ENCODE measurements around the gene ROR1. TPM values are rescaled to one million over a fixed set of nuclear protein-coding genes. Genes with fewer than 3 reads are reported as not detected.

The ROR1 gene
- total RNA-seq, 1 experiment from 2014 or later, result 33.8 TPM

DNA sequence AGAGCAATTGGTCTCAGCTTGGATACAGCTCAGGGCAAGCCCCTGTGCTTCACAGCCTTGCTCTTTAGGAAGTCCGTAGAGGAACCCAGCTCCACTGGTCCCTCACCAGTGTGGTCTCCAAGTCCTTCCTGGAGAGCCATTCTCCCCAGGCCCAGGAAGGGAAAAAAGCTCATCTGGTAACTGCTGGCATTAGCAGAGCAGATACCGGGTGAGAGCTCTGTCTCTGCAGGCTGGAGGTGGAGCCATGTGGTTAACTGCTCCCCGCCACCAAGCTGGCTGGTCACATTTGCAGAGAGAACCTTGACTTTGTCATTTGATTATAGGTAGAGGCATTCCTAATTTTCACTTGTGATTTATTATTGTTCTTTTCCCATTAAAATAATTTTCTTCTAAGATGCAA is 169.6 kb downstream of the ROR1 start:
- TF ChIP-seq, protein P1, sequence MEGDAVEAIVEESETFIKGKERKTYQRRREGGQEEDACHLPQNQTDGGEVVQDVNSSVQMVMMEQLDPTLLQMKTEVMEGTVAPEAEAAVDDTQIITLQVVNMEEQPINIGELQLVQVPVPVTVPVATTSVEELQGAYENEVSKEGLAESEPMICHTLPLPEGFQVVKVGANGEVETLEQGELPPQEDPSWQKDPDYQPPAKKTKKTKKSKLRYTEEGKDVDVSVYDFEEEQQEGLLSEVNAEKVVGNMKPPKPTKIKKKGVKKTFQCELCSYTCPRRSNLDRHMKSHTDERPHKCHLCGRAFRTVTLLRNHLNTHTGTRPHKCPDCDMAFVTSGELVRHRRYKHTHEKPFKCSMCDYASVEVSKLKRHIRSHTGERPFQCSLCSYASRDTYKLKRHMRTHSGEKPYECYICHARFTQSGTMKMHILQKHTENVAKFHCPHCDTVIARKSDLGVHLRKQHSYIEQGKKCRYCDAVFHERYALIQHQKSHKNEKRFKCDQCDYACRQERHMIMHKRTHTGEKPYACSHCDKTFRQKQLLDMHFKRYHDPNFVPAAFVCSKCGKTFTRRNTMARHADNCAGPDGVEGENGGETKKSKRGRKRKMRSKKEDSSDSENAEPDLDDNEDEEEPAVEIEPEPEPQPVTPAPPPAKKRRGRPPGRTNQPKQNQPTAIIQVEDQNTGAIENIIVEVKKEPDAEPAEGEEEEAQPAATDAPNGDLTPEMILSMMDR (IDR thresholded peaks at IDR 0.05; ENCODE audit: unreplicated experiment), result no peak
- BruUV-seq (replicated peaks), result no TSS peak
- H3K4me1 Mint-ChIP-seq (ENCODE audit: low read depth, unreplicated experiment), result no peaks in the 10 kb centered on the region
- CTCF ChIA-PET, result no interaction called here
- intact Hi-C loops (cut with micrococcal nuclease; ENCODE audit: unreplicated experiment), result no loop called here
- no peaks in the 10 kb centered on the region for H3K9me3 Mint-ChIP-seq (ENCODE audit: low read depth, unreplicated experiment)
- no peaks in the 10 kb centered on the region for H3K27me3 Mint-ChIP-seq (ENCODE audit: unreplicated experiment)
- no peak overlapping the region for H3K4me3 Mint-ChIP-seq (ENCODE audit: low read depth, unreplicated experiment)
- DNase-seq, result no peak
- H3K36me3 Mint-ChIP-seq (ENCODE audit: insufficient read depth, unreplicated experiment), result no peaks in the 10 kb centered on the region
- no peak overlapping the region for H3K27ac Mint-ChIP-seq (ENCODE audit: unreplicated experiment)

DNA sequence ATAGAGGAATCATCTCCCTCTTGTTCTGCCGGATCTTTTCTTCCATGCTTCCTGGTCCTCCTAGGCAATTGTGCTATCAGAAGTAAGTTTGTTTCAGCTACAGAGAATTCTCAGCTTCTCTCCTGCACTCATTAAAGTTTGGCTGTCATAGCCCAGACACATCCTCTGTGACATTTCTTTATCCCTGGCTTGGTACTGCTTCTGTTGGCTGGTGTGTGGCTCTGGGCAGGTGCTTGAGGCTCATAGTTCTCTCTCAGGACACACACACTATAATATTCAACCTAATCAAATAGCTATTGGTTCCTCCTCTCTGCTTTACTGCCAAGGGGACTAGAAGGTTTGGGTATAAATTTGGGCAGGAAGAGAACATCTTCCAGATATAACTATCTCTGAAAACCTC is 172.1 kb downstream of the ROR1 start:
- H3K9me3 Mint-ChIP-seq (ENCODE audit: low read depth, unreplicated experiment), result no peaks in the 10 kb centered on the region
- H3K36me3 Mint-ChIP-seq (ENCODE audit: insufficient read depth, unreplicated experiment), result no peaks in the 10 kb centered on the region
- H3K27ac Mint-ChIP-seq (ENCODE audit: unreplicated experiment), result no peak overlapping the region
- CTCF ChIA-PET, result no interaction called here
- H3K4me1 Mint-ChIP-seq (ENCODE audit: low read depth, unreplicated experiment), result no peaks in the 10 kb centered on the region
- H3K4me3 Mint-ChIP-seq (ENCODE audit: low read depth, unreplicated experiment), result no peak overlapping the region
- no peak for DNase-seq
- BruUV-seq (replicated peaks), result no TSS peak
- H3K27me3 Mint-ChIP-seq (ENCODE audit: unreplicated experiment), result no peaks in the 10 kb centered on the region
- intact Hi-C loops (cut with micrococcal nuclease; ENCODE audit: unreplicated experiment), result no loop called here
- TF ChIP-seq, protein P1 (IDR thresholded peaks at IDR 0.05; ENCODE audit: unreplicated experiment), result no peak

DNA sequence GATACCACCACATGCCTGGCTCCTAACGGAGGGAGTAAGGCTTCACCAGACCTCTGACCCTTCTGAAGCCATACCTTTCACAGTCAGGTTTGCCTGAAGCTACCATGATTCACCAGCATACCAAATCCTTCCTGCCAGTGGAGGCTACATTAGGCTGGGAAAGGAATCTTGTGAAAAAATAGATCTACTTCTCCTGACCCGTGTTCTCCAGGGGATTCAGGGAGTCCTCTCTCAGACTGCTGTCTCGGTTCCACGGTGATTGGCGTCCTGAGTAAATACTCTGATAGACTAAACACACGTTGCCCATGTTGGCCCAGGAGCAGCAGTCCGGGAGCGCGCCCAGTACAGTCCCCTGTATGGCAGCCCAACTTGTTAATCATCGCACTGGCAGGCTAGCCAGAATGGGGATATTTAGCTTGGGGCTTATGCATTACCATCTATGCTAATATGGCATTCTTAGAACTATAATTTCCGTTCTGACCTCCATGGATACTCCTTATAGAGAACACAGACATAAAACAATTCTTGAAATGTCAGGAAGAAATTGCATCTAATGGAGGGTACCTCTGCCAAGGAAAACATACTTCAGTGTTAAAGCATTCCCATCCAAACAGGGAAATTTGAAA is 173.2 kb downstream of the ROR1 start:
- no peak overlapping the region for H3K27ac Mint-ChIP-seq (ENCODE audit: unreplicated experiment)
- TF ChIP-seq, protein P1 (IDR thresholded peaks at IDR 0.05; ENCODE audit: unreplicated experiment), result no peak
- no peaks in the 10 kb centered on the region for H3K9me3 Mint-ChIP-seq (ENCODE audit: low read depth, unreplicated experiment)
- no peaks in the 10 kb centered on the region for H3K27me3 Mint-ChIP-seq (ENCODE audit: unreplicated experiment)
- intact Hi-C loops (cut with micrococcal nuclease; ENCODE audit: unreplicated experiment), result no loop called here
- no peaks in the 10 kb centered on the region for H3K4me1 Mint-ChIP-seq (ENCODE audit: low read depth, unreplicated experiment)
- no peaks in the 10 kb centered on the region for H3K36me3 Mint-ChIP-seq (ENCODE audit: insufficient read depth, unreplicated experiment)
- CTCF ChIA-PET, result no interaction called here
- H3K4me3 Mint-ChIP-seq (ENCODE audit: low read depth, unreplicated experiment), result no peak overlapping the region
- no peak for DNase-seq
- BruUV-seq (replicated peaks), result no TSS peak

DNA sequence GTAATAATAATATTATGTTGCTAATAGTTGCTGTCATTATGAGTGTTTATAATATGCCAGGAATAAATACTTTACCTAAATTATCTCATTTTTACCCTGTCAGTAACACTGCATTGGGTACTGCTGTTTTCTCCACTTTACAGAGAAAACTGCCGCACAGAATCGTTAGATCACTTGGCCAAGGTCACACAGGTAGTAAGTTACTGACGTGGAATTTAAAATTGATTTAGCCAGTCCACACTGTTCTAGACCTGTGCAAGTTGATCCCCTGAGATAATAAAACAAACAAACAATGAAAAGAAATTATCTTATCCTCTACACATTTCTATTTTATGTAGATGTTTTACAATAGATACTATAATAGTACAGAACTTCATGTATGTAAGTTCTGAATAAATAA is 174.1 kb downstream of the ROR1 start:
- H3K27ac Mint-ChIP-seq (ENCODE audit: unreplicated experiment), result no peak overlapping the region

More for the DNA sequence above, 174.1 kb downstream of the ROR1 start:
- no TSS peak for BruUV-seq (replicated peaks)
- H3K36me3 Mint-ChIP-seq (ENCODE audit: insufficient read depth, unreplicated experiment), result no peaks in the 10 kb centered on the region
- H3K9me3 Mint-ChIP-seq (ENCODE audit: low read depth, unreplicated experiment), result peaks cover 3% of the 10 kb centered on the region
- no peaks in the 10 kb centered on the region for H3K4me1 Mint-ChIP-seq (ENCODE audit: low read depth, unreplicated experiment)
- H3K4me3 Mint-ChIP-seq (ENCODE audit: low read depth, unreplicated experiment), result no peak overlapping the region
- no peaks in the 10 kb centered on the region for H3K27me3 Mint-ChIP-seq (ENCODE audit: unreplicated experiment)
- CTCF ChIA-PET, result no interaction called here
- intact Hi-C loops (cut with micrococcal nuclease; ENCODE audit: unreplicated experiment), result no loop called here
- TF ChIP-seq, protein P1 (IDR thresholded peaks at IDR 0.05; ENCODE audit: unreplicated experiment), result no peak
- no peak for DNase-seq

Measured in Calu3 (cell line).